ENCODE measurements around the gene MRTFB.

- TF ChIP-seq CTCF (IDR thresholded peaks at IDR 0.05; ENCODE audit: borderline replicate concordance, extremely low read depth, low read length, poor library complexity, severe bottlenecking): no peak
- no peak for TF ChIP-seq EZH2 (IDR thresholded peaks at IDR 0.05; ENCODE audit: borderline replicate concordance, low read depth, low read length, severe bottlenecking)
Measured at GRCh38 chr16:14303639-14304394, 232.7 kb downstream of the MRTFB start.
